Choroid plexus epithelial cell (primary cell): ENCODE data around the gene BSND.

Source experiments
- DNase-seq: peaks from one replicate; pipeline ENCODE4 v3.0.0-alpha.2; 2010; ENCODE audit warnings: low read depth
- H3K4me3 ChIP-seq: 2 replicates; pipeline ENCODE4 v1.5.1; 2011; ENCODE audit warnings: low read depth, mild to moderate bottlenecking, control low read depth, low read length, moderate library complexity
- TF ChIP-seq, protein P1 (sequence below): conservative IDR thresholded peaks from 2 replicates; pipeline ENCODE4 v1.5.1; 2011; ENCODE audit warnings: low read depth, mild to moderate bottlenecking, control low read depth, inconsistent platforms, low read length, moderate library complexity

BSND gene

DNA sequence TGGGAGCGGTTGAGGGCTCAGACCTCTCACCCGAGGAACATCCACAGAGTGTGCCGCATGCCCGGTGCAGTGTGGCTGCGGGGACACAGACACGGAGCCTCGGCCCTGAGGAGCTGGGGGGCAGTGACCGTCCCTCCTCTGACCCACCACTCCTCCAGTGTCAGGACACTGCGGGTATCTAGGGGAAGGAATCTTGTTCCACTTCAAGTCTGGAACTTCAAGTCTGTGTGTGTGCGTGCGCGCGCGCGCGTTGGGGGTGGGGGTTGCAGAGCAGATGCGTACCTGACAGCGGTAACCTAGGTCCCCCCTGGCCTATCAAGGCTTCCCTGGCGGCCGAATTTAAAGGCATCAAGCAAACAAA is 57.9 kb downstream of the BSND start:
- TF ChIP-seq, protein P1, sequence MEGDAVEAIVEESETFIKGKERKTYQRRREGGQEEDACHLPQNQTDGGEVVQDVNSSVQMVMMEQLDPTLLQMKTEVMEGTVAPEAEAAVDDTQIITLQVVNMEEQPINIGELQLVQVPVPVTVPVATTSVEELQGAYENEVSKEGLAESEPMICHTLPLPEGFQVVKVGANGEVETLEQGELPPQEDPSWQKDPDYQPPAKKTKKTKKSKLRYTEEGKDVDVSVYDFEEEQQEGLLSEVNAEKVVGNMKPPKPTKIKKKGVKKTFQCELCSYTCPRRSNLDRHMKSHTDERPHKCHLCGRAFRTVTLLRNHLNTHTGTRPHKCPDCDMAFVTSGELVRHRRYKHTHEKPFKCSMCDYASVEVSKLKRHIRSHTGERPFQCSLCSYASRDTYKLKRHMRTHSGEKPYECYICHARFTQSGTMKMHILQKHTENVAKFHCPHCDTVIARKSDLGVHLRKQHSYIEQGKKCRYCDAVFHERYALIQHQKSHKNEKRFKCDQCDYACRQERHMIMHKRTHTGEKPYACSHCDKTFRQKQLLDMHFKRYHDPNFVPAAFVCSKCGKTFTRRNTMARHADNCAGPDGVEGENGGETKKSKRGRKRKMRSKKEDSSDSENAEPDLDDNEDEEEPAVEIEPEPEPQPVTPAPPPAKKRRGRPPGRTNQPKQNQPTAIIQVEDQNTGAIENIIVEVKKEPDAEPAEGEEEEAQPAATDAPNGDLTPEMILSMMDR: no peak
- no peak for DNase-seq
- no peak overlapping the region for H3K4me3 ChIP-seq

DNA sequence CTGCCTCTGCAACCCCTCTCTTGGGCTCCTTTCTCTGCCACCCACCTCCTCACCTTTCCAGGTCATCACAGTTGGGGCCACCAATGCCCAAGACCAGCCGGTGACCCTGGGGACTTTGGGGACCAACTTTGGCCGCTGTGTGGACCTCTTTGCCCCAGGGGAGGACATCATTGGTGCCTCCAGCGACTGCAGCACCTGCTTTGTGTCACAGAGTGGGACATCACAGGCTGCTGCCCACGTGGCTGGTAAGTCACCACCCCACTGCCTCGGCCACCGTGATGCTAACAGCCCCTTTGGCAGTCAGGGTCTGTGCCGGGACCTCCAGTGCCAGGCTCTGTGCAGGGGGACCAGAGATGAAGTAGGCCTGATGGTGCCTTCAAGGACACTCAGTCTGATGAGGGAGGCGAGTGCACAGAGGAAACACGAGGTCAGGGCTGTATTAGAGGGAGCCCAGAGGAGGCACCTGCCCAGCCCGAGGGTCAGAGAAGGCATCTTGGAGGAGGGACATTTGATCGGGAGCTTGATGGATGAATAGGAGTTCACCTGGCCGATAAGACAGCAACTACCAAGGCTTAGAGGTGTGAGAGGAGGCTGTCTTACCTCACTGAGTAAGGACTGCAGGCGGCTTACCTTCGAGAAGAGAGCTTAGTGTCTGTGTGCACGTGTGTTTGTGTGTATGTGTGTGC is 58.7 kb downstream of the BSND start:
- DNase-seq: no peak
- H3K4me3 ChIP-seq: no peak overlapping the region
- TF ChIP-seq, protein P1: no peak

DNA sequence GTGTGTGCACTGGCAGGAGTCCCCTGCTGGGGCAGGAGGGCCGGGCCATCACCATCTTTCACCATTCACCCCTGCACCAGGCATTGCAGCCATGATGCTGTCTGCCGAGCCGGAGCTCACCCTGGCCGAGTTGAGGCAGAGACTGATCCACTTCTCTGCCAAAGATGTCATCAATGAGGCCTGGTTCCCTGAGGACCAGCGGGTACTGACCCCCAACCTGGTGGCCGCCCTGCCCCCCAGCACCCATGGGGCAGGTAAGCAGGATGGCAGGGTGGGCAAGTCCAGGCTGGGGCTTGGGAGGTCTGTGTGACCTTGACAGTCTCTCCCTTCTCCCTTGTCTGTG is 59.2 kb downstream of the BSND start:
- TF ChIP-seq, protein P1: no peak
- H3K4me3 ChIP-seq: no peak overlapping the region
- no peak for DNase-seq

DNA sequence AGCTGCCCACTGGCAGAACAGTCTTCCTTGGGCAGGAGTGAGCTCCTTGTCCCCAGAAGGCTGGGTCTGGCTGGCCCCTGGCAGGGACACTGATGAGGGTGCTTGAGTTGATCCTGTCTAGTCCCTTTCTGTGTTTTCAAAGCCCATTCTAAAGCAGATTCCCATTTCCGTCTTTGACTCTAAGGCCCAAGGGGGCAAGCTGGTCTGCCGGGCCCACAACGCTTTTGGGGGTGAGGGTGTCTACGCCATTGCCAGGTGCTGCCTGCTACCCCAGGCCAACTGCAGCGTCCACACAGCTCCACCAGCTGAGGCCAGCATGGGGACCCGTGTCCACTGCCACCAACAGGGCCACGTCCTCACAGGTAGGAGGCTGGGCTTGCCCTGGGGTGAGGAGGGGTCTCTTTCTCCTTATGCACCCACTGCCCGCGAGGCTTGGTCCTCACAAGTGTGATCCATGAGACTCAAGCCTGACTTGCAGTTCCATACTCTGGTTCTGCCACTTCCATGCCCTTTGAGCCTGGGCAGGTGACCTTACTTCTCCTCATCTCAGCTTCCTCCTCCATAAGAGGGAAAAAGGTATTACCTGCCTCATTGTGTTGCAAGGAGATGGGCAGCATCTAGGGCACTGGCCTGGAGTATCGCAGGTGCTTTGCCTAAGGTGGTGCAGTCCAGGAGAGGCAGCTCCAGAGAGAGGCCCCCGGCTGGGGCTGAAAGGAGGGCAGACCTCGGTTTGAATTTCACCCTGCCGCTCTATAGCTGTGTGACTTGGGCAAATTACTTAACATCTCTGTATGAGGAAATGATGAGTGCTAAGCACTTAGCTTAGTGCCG is 60.8 kb downstream of the BSND start:
- H3K4me3 ChIP-seq: no peak overlapping the region
- TF ChIP-seq, protein P1: no peak
- DNase-seq: no peak

DNA sequence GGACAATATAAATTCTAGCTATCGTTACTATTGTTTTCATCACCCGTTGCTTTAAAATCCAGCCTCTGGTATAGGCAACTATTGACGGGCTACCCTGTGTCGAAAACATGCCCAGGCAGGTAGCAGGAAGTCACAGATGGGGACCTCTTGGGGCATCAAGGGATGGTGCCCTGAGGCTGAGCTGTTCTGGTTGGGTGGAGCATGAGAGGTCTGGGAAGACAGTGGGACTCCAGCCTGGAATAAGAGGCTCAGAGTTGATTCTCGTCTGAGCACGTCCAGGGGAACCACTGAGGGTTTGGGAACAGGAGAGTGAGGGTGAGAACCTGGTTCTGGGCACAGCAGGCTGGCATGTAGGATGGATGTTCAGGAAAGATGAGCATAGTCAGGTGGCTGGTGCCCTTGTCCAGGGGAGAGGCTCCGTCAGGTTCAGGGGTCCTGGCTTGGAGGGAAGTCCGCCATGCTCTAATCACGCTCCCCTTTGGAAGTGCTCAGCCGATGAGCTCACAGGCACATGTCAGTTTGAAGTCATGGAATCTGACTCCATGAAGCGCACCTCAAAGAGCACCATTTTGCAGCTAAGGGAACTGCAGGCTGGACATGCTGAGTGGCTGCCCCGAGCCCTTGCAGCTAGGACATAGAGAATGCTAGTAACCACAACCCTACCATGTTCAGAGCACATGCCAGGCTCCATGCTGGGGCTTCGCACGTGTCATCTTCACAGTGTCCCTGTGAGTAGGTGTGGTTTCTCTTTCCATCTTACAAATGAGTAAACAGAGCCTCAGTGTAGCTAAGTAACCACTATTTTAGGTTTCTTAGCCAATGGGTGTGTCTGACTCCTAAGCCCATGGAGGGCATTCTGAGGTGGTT is 61.6 kb downstream of the BSND start:
- TF ChIP-seq, protein P1: no peak
- peak; percentile 69 for DNase-seq

DNA sequence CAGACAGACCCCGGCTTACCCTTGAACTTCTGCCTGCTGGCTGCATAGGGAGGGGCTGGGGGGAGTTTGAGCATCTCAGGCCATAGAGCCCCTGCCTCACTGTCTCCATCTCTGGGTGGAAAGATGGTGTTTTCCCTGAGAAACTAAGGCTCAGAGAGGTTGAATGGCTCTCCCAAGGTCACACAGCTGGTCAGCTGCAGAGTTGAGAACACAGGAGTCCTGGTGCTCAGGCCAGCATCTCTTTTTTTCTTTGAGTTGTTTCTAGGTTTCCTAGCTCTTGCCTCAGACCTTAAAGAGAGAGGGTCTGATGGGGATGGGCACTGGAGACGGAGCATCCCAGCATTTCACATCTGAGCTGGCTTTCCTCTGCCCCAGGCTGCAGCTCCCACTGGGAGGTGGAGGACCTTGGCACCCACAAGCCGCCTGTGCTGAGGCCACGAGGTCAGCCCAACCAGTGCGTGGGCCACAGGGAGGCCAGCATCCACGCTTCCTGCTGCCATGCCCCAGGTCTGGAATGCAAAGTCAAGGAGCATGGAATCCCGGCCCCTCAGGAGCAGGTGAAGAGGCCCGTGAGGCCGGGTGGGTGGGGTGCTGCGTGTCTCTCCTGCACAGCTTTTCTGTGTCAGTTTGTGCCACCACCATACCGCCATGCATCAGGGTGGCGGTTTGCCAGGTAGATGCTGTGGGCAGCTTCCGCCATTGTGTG is 62.4 kb downstream of the BSND start:
- TF ChIP-seq, protein P1: no peak
- no peak for DNase-seq
- no peak overlapping the region for H3K4me3 ChIP-seq

More for the DNA sequence above, 61.6 kb downstream of the BSND start:
- H3K4me3 ChIP-seq: no peak overlapping the region
